Non-pigmented ciliary epithelial cell (primary cell): ENCODE results near the gene CIDEA.
A peak's percentile ranks its signal among the peaks of the same experiment; 100 is the strongest.

Experiments
- DNase-seq: peaks from one replicate; pipeline ENCODE4 v3.0.0-alpha.2; 2010; ENCODE audit warnings: low read depth

CIDEA gene

DNA sequence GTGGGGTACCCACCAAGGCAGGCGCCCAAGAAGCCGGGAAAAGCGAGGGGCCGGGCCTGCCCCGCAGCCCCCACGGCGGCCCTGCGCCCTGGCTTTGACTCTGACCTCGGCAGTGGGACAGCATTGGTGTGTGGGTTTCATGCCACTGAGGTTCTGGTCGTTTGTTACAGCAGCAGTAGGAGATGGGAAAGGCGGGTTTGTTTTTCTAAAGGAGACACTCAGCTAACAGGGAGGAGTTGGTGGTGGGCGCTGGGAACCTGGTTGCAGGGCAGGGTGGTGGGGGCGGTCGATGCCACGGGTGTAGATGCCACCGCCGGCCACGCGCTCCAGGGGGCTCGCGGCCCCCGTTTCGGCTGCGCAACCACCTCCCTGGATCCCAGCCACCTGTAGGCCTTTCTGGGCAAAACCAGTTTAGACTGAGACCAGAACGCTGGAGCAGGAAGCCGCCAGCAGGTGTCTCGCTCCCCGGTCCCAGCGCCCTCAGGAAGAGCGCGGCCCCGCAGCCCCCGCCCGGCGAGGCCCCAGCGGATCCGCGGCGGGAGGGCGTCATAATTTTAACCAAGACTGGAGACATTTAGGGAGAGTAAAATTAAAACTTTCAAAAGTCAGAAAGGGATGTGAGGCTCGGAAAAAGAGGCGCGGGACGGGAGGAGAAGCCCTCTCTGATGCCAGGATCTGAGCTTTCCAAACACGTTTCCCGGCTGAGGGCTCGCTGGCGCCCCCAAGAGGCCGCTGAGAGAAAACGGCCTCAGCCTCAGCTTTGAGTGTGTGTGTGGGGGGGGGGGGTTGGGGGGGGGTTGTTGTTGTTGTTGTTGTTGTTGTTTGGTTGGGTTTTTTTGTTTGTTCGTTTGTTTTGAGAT lies 17.4 kb downstream of the CIDEA start:
- DNase-seq, result no peak

DNA sequence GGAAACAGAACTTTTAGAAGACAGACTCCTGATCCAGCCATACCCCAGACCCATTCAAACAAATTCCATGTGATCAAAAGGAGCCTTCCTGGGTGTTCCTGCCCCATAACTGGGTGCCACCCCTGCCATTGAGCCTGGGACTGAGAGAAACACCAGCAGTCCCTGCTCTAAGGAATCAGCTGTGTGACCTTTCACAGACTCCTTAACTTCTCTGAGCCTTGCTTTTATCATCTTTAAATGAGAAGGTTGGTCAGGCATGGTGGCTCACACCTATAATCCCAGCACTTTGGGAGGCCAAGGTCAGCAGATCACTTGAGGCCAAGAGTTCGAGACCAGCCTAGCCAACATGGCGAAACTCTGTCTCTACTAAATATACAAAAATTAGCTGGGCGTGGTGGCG lies 20.6 kb downstream of the CIDEA start:
- no peak for DNase-seq

DNA sequence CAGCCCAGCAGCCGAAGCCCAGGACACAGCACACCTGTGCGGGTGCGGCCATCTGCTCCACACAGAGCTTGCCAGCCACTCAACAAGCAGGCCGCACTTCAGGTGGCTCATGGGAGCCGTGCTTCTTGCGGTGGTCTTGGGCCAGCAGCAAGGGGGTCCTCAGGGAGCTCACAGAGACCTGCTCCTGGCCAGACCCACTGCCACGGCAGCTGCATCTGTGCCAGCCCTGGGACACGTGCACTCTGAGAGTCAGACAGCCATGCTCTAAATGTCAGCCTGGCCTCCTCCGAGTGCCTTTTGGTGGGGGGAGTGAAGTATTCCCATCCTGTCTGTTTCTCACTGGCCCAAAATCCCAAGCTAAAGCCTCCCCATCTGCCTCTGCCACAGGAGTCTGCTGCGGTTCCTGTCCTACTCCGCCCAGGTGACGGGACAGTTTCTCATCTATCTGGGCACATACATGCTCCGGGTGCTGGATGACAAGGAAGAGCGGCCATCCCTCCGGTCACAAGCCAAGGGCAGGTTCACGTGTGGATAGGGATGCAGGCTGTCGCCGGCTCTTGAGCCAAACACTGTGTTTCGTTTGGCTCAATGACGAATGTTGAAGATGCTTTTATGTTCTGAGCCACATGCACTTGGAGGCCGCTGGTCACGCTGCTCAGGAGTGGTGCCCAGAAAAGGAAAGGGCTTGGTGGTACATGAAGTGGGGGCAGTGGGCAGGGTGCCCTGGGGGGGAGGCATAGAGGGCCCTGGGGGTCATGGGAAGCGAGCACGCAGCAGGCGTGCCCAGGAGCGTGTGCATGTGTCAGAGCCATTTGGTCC lies 22.8 kb downstream of the CIDEA start:
- DNase-seq, result no peak

DNA sequence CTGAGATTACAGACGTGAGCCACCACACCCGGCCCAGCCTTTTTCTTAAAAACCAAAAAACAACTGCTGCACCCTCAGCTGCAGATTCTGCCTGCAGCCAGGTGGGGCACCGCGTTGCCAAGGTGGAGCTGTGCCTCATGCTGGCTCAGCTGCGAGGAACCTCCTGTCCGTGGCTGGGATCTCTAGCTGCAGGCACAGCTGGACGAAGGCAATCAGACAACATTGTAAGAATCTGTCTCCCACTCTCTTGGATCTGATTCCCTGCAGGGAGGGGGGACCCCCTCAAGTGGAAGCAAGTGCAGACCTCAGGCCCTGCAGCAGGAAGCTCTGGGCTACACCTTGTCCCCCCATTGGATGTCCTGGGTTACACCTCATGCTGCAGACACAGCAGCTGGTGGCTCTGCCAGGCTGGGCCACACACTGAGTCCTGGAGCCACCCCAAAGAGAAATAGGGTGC lies 24.1 kb downstream of the CIDEA start:
- DNase-seq, result no peak

DNA sequence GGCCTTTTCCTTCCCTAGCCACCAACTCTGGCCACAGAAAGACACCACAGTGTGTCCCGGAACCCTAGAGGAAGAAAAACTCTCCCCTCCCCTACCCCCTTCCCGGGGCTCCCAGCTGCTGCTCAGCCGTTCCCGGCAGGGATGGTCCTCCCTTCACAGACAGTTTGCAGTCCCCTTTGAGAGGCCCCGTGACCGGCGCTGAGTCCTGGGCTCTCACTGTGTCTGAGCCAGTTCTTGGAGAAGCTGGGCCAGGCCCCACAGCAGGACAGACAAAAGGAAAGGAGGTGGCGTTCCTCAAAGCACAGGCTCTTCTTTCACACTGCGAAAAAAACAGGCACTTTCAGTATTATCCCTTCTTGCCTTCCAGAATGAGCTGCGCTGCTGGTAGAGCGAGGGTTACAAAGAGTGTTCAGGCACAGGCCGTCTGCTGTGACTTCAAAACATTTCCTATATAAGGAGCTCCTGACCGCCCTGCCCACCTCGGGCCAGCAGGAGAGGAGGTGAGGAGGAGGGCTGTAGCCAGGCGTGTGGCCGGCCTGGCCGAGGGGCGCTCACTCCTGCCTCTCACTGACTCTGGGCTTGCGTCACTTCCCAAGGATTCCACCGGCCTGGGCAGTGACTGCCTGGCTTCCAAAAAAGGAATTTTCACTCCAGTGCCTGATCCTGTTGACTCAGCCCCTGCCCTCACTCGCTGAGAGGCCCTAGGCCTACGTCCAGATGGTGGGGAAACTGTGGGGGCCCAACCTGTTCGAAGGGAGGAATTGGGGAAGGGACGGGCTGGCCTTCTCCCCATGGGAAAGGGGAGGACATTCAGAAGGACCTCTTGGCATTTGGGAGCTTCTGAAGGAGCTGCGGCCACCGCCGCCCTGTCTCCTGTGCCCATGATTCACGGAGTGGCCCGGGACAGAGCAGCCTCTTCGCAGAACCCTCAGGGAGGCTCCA lies 24.9 kb downstream of the CIDEA start:
- DNase-seq, result peak; percentile 85

DNA sequence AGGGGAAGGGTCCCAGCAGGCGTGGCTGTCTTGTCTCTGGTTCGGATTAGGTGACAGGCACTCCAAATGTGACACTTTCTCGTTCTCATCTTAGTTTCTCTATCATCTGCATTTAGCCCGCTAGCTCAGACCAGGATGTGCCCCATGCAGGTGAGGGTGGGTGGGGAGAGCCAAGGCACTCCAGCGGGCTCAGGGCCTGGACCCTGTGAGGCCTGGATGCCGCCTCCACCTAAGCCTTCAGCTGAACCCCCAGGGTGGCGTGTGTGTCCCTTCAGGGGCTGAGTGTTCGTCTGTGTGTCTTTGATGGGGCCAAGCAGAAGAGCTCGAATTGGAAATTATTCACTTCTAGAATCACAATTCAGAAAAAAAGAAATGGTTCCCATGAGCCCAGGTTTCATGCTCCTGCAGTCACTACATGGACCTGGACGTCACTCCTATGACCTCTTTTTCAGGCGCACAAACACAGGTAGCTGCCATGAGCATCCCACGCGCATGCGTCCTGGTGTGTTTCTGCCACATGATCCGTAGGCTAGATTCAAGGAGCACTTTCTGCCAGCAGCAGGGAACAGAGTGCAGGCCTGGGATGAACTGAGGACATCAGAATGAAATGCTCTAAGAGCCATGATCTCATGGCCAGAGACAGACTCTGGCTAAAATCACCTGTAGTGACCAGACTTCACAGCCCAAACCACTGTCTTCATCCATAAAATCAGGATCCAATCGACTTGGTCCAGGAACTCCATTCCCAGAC lies 25.8 kb downstream of the CIDEA start:
- DNase-seq, result no peak

DNA sequence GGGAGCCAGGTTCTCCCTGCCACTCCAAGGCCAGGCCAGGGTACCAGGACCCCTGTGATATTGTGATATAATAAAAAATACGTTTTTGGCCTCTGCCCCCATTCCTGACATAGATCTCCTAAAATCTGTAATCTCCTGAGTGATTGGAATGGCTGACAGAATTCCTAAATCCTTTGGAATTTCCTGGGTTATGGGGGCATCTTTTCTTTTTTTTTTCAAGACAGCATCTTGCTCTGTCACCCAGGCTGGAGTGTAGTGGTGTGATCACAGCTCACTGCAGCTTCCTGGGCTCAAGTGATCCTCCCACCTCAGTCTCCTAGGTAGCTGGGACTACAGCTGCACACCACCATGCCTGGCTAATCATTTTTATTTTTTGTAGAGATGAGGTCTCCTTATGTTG lies 27.7 kb downstream of the CIDEA start:
- no peak for DNase-seq

DNA sequence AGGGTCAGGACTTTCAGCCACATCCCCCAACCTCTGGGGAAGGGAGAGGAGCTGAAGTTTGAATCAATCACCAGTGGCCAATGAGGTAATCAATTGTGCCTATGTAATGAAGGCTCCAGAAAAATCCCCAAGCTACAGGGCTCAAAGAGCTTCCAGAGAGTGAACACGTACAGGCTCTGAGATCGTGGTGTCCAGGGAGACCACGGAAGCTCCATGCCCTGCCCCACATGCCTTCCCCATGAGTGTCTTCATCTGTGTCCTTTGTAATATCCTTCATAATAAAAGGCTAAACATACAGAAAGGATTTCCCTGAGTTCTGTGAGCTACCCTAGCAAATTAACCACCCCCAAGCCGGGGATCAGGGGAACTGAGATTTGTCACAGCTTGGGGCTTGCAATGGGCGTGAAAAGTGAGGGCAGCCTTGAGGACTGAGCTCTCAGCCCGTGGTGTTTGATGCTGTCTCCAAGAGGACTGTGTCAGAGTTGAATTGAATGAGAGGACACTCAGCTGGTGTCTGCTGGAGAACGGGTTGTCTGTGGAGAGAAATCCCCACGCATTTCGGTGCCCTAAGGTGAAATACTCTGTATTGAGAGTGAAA lies 28.4 kb downstream of the CIDEA start:
- peak; percentile 84 for DNase-seq

- no peak for DNase-seq
Observed at GRCh38 chr18:12283256-12283655, 29.1 kb downstream of the CIDEA start.

DNA sequence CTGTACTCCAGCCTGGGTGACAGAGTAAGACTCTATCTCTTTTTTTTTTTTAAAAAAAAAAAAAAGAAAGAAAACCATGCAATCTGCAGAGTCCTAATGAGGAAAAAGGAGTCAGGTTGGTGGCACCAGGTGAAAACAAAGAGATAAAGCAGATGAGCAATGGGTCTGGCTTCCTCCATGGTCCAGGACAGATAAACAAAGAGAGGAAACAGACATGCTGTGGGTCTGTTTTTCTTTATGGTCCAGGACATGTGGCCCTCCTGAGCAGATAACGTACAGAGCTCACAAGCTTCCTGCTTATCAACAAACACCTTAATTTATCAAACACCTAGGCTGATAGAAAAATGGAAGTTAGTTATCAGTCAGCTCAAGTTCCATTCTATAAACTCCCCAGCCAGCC lies 29.5 kb downstream of the CIDEA start:
- DNase-seq, result no peak

- DNase-seq, result no peak
Observed at GRCh38 chr18:12287131-12287681, 33.0 kb downstream of the CIDEA start.

DNA sequence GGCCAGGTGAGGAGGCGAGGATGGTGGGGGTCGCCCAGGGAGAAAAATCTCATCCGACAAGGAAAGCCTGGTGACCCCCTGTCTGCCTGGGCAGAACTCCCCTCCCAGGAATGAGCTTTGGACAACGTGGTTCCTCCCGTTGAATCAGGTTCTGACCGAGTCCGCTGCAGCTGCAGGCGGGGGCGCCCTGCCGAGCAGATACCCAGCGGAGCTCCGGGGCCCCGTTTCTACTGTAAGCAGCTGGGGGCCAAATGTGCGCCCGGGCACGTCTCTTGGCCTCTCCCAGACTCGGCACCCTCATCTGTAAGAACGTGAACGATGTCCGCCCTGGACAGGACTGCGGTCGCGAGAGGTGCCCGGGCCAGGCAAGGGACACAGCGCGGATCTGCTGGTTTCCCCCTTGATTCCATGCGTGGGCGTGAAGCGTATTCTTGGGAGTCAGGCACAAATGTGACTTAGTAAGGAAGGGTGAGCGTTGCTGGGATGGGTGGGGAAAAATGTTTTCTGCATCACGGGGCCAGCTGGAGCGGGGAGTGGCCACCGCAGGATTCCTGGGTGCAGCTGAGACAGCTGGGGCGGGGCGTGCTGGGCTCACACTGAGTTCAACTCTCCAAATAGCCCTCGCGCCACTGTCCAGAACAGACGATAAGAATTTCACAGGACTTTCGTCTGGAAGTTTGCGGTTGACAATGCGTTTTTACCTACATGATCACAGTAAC lies 33.7 kb downstream of the CIDEA start:
- peak; percentile 88 for DNase-seq

DNA sequence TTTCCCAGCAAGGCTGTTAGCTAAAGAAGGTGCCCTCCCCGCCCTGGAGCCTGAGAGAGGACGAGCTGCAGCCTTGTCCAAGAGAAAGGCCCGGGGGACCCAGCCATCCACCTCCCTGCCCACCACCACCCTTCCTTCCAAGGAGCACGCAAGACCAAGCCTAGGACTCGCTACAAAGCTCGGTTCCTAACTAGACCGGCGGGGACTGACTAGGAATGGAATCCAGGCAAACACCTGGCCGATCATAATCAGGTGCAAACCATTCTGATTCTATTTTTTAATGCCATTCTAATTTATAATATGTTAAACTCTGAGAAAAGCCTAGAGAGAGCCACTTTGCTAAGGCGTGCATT lies 34.2 kb downstream of the CIDEA start:
- DNase-seq, result no peak

GRCh38 chr18:12290086-12290485 lies 35.9 kb downstream of the CIDEA start:
- no peak for DNase-seq

DNA sequence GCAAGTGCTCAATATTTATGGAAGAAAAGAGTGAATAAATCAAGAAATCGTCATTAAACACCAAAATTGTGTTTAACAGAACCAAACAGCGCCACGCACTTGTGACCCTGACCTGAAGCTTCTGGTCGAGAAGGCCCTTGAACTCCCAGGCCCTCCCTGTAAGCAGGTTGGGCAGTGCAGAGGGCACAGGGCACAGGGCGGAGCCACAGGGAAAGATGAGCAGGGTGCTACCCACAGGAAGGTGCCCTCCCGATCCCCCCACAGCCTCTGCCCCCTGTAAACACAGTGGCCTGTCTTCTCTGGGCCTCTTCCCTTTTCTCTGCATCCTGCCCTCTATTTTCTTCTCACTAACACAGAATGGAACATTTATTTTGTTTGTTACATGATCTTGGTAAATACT lies 37.0 kb downstream of the CIDEA start:
- no peak for DNase-seq

GRCh38 chr18:12291690-12292089 lies 37.5 kb downstream of the CIDEA start:
- no peak for DNase-seq

DNA sequence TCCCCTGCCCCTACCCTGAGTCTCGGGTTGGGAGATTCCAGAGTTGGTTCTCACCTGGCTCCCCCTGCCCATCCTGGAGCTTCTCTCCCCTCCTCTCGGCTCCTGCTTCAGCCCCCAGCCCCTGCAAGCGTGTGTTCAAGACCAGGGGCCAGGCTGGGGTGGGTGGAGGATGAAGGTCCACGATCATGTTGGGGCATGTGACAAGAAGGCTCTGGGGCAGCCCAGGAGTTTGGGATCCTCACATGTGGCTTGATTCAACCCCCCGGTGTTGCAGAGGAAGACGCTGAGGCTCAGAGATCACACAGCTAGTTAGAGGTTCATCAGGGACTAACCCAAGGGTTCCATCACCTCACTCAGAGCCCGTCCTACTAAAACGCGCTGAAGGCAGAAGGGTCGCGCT lies 39.7 kb downstream of the CIDEA start:
- DNase-seq, result no peak

DNA sequence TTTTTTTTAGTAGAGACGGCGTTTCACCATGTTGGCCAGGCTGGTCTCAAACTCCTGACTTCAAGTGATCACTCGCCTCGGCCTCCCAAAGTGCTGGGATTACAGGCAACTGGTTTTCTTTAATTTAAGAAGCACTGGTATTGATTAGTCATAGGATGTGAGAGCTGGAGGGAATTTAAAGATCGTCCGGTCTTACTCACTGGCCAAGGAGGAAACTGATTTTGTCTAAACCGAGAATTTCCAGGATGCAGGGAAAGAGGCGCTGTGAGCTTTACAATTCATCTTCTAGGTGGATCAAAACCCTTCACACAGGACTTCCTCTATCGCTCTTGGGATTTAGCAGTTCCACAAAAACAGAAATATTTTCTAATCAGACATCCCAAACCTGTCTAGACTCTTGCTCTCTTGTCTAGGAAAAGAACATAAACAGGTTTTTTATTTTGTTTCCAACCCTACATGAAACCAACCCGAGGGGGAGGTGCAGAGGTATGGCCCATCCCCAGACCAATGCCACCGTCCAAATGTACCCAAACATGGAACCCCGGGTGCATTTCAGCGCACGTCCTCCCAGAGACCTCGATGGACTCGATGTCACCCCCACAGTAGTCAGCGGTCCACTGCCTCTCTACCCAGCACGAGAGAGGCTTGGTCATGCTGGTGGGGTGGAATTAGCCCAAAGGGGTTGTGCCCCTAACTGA lies 41.4 kb downstream of the CIDEA start:
- DNase-seq, result no peak

DNA sequence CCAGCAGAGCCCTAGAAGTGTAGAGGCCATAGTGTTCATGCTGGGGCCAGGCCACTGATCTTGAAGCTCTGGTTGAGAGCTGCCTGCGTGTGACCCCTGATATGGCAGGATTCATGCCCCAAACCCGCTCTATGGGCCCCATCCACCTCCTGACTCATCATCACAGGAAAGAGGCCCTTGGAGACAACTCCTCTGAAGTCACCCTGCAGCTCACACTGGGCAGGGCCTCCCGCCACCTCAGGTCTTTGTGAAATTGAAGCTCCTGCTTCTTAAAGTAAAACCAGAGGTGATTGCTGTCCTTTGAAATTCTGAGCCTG lies 41.9 kb downstream of the CIDEA start:
- no peak for DNase-seq

DNA sequence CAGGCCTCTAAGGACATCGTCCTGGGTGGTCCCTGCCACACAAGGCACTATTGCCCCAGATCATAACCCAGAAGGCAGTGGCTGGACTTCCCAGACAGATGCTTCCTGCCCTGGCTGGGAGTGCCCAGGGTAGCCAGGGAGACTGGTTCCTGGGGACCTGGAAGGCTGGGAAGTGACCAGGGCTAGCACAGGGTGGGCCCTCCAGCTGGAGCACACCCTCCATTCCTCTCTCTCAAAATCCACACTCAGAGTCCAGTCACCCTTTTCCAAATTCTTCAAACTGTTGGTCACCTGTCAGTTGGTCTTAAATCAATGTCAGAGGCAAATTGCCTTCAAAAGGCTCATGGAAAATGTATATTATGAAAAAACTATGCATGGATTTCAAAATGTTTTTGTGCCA lies 42.3 kb downstream of the CIDEA start:
- DNase-seq, result no peak
